Stimulated activated CD8-positive, alpha-beta memory T cell treated with anti-CD3 and anti-CD28 coated beads, Interleukin-15, amount 100 ng/mL, for 48 hours (primary cell): Measurements from ENCODE around the gene ADGRB3.

Experiments used
- DNase-seq, 2 donors: peaks; one replicate each; pipeline ENCODE4 v3.0.0-alpha.2; 2020; ENCODE audit warnings: low read depth in 2 of 2

The ADGRB3 gene

DNA sequence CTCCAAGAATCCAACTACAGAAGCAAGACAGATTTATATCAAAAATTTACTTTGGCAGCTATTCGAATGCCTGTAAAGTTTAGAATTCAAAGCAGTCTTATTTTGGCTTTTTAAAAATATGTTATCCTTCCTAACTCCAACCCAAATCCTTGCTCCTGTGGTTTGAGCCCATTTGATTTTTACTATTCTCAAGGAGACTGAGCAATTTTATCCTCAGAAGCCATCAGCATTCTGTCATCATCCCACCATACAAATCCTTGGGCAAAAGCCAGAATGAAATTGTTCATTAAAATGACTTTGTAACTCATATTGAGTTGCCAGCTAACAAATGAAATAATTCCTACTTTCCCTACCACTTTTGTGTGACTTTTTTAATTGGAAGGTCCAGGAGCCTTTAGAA is 392.8 kb downstream of the ADGRB3 start:
- DNase-seq = no peak

DNA sequence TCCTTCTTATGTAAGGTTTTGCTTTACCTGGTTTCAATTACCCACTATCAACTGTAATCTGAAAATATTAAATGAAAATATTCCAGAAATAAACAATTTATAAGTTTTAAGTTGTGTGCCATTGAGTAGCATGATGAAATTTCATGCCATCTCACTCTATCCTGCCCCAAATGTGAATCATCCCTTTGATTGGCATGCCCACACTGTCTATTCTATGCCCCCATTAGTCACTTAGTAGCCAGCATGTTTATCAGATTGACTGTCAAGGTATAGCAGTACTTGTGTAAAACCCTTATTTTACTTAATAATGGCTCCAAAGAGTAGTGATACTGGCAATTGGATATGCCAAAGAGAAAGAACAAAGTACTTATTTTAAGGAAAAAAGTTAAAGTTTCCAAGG is 403.8 kb downstream of the ADGRB3 start:
- DNase-seq = no peak

DNA sequence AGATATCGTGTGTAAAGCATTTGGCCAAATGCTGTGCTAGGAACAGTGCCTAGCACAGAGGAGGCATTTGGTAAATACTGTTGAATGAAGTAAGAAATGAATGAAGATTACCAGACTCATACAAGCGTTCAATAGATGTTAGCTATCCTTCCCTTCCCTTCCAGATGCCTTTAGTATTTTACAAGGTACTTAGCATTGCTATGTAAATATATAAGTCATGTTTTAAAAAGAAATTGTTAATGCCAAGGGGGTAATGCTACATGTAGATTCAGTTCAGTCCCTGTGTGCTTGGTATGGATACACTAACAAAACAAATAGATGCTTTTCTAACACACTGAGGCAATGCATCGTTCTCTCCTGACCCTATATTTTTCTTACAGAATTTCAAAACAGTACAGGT is 407.2 kb downstream of the ADGRB3 start:
- no peak for DNase-seq

DNA sequence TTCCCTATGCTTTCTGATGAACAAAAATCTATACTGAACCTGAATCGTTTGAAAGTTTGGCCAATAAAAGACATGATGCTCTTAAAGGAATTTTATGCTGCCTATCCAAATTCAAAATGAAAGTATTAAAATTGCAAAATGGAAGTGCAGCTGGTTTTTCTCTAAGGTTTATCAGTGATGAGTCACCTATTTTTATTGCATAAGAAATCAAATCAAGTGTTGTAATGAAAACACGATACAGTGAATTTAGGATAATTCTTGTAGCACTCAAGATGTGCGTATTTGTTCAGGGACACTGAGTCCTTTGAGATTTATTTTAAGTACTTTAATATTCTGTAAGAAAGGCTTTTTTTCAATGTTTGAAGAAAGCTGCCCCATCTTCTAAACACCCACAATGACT is 409.5 kb downstream of the ADGRB3 start:
- DNase-seq = no peak

- DNase-seq = no peak
These were observed 424.3 kb downstream of the ADGRB3 start for GRCh38 chr6:69059413-69059812.

DNA sequence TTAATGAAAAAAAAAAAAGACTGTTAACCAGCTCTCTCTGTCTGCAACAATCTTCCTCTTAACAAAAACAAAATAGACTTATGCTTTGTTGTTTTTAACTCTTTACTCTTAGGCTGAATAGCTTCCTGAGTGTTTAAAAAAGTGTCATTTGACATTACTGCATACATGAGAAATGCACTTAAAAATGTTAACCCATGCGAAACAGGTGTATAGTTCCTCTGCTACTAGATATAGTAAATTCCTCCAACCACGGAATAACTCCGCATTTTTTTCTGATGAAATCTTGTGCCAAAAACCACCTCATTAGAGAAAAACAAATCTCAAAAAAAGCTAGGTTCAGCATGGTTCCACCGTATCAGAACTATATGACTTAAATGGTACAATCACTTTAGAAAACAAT is 426.0 kb downstream of the ADGRB3 start:
- DNase-seq = no peak

DNA sequence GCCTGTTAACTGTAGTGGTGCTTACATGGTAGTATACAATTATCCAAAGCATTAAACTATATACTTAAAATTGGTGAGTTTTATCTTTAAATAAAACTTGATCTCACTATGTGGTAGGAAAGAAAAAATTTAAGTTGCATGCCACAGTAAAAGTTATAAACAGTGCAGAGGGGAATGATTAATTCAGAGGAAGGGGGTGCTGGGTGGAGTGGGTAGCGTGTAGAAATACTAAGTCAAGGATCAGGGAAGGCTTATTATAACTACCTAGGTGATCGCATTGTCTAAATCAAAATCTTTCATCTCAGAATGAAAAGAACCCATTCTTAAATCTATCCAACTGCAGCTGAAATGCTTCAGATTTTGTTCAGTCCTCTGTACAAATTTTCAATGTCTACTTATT is 428.3 kb downstream of the ADGRB3 start:
- no peak for DNase-seq

DNA sequence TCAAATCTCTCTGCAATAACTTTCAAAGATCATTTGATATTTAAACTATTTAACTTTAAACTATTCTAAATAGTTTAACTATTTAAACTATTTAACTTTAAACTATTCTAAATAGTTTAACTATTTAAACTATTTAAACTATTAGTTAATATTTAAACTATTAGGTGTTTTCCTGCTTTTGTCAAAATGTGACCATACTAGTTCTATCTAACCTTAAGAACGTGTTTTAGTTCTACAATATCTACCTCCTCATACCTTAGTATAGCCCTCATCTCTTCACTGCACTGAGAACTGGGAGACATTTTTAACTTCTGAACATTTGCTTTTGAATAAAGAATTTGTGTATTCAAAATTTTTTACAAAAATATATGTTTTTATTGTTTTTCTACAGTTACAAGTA is 429.1 kb downstream of the ADGRB3 start:
- no peak for DNase-seq

- no peak for DNase-seq
These were observed 434.8 kb downstream of the ADGRB3 start for GRCh38 chr6:69069881-69070280.

GRCh38 chr6:69072796-69073195 is 437.7 kb downstream of the ADGRB3 start:
- no peak for DNase-seq

DNA sequence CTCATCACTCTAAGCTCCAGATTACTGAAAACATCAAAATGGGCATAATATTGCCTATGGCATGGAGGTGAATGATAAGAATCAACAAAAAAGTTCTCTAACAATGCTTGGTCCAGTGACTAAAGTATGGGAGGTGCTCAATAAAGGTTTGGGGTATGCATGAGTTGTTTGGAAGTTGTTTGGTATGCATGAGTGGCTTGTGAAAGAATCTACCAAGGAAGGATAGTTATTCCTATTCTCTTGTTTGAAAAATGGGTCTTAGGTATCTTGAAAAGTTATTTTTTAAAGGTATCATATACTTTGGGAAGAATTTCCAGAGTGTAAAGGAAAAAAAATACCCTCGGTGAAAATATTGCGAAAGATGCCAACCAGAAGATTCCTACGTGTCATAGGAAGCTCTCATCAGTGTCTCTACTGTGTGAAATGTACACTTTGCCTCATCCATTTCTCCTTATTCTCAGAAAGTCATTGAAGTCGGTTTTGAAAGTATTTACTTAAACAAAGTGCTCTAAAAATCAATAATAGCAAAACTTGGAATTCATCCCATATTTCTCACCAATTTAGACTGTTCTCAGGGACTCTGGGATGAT is 449.8 kb downstream of the ADGRB3 start:
- DNase-seq = no peak

DNA sequence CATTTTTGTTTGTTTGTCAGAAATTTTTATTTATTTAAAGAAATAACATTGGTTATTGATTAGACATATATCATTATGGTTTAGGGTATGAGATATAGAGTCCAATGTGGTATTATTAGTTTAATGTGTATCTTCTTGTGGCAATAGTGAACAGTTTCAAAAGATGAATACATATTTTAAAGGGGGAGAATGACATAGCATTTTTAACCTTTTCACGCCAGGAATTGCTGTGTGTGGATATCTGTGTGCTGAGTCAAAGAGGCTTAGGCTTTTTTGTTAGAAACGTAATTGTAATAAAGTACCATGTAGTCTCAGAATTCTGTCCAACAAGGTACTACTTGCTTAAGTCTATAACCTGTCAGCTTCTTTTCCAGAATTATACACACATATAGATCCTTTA is 451.6 kb downstream of the ADGRB3 start:
- no peak for DNase-seq

- no peak for DNase-seq
These were observed 454.5 kb downstream of the ADGRB3 start for GRCh38 chr6:69089539-69089938.

GRCh38 chr6:69090132-69090531 is 455.1 kb downstream of the ADGRB3 start:
- no peak for DNase-seq

DNA sequence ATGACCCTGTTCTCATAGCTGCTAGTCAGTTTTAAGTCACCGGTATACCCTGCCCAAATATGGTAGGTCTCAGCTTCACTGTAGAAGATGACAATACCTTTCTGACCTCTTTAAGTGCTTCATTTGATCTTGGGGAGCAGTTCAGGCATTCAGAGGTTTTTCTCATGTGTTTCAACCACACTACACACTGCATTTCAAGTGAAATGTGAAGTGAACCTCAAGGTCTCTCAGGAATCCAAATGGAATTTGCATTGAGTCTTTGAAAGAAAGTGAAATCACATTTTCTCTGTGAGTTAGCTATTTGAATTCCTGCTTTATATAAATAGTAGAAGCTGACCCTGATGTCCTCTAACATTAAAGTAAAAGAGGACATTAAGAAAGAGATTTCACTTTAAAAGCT is 461.6 kb downstream of the ADGRB3 start:
- DNase-seq = no peak

DNA sequence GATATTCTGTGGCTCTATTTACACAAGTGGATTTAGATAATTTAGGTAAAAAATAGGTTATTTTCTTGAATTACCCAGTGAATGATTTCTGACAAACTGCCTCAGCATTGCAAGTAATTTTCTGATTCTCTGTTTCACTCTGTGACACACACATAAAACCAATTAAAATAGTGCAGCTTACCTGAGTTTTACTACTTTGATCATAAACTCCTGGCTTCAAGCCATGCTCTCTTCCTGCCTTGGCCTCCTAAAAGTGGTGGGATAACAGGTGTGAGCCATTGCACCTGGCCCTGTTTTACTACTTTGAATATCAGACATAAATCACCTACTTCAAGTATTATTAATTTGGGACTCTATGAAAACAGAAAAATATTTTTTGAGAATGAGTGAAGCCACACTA is 462.9 kb downstream of the ADGRB3 start:
- no peak for DNase-seq

- no peak for DNase-seq
These were observed 463.8 kb downstream of the ADGRB3 start for GRCh38 chr6:69098910-69099309.

- no peak for DNase-seq
These were observed 465.7 kb downstream of the ADGRB3 start for GRCh38 chr6:69100772-69101171.

GRCh38 chr6:69102416-69102815 is 467.3 kb downstream of the ADGRB3 start:
- DNase-seq = no peak

- DNase-seq = no peak
These were observed 470.2 kb downstream of the ADGRB3 start for GRCh38 chr6:69105288-69105687.

DNA sequence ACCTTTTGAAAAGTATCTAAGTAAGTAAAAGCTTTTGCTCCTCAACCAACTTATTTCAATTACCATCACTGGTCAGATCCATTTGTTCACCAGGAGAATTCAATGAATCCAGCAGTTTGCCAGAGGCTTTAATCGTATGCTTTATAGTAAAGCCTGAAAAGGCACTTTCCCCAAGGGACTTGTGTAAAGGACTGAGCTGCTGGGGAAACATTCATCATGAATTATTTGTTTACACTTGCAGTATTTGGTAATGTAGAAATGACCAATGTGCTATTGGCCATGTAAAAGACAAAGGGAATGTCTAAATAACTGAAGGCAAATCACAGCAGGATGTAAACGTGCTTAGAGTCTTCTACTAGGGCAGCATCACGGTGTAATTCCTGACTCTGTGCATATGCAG is 471.4 kb downstream of the ADGRB3 start:
- DNase-seq = no peak

DNA sequence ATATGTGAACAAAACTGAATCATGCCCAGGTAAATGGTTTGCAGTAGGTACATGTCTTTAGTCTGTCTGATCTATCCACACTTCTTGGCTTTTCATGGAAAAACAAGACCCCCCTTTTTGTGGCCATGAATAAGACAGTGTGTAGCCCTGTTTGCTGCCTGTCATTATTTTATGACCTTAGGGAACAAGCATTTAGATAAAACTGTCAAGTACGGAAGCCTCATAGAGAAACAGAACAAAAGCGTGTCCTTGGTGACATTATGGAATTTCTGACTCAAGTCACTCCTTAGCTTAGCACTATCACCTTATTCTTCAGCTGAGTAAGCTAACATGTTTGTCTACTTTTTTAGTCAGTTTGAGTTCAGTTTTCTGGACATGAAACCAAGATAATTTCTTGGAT is 476.2 kb downstream of the ADGRB3 start:
- no peak for DNase-seq

GRCh38 chr6:69116658-69117057 is 481.6 kb downstream of the ADGRB3 start:
- no peak for DNase-seq
